ENCODE measurements around the gene RAI14. TPM values are rescaled to one million over a fixed set of nuclear protein-coding genes. Genes with fewer than 3 reads are reported as not detected.
"Not testable (repeated sequence)": the region's sequence is repeated elsewhere in the genome, so short reads cannot be mapped to it uniquely, and the experiment has no call there.

The RAI14 gene
- total RNA-seq, 2 experiments from 2014 or later: 1.1 to 2.3 TPM

DNA sequence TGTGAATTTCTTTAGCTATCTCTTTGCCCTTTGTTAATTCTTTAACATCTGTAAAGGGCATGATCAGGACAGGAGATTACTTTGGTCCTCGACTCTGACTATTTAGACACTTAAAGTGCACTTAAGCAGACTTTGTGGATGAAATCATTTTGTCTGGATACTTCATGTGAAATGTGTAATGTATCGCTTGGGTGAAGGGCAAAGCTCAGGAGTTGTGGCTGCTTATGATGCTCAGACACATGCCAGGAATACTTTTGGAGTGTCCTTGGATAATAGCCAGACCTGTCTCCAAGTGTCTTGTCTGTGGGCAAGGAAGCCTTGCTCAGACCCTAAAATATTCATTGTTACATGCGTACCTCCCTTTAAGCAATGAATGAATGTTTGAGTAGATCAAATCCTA lies 87.8 kb downstream of the RAI14 start:
- DNase-seq (no peak), ATAC-seq (no peak)
- TF ChIP-seq, protein P1, sequence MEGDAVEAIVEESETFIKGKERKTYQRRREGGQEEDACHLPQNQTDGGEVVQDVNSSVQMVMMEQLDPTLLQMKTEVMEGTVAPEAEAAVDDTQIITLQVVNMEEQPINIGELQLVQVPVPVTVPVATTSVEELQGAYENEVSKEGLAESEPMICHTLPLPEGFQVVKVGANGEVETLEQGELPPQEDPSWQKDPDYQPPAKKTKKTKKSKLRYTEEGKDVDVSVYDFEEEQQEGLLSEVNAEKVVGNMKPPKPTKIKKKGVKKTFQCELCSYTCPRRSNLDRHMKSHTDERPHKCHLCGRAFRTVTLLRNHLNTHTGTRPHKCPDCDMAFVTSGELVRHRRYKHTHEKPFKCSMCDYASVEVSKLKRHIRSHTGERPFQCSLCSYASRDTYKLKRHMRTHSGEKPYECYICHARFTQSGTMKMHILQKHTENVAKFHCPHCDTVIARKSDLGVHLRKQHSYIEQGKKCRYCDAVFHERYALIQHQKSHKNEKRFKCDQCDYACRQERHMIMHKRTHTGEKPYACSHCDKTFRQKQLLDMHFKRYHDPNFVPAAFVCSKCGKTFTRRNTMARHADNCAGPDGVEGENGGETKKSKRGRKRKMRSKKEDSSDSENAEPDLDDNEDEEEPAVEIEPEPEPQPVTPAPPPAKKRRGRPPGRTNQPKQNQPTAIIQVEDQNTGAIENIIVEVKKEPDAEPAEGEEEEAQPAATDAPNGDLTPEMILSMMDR (IDR thresholded peaks at IDR 0.05): no peak
- Mint-ChIP-seq H3K9me3 (no peaks in the 10 kb centered on the region), H3K27ac (no peak overlapping the region), H3K36me3 (ENCODE audit: low read depth) (no peaks in the 10 kb centered on the region), H3K27me3 (peaks cover 5% of the 10 kb centered on the region), H3K4me3 (no peak overlapping the region), H3K4me1 (ENCODE audit: low read depth) (no peaks in the 10 kb centered on the region)
- ChIA-PET POLR2A (no interaction called here), CTCF (no interaction called here)
- intact Hi-C loops (cut with micrococcal nuclease): no loop called here

GRCh38 chr5:34748431-34748830 lies 92.3 kb downstream of the RAI14 start:
- H3K9me3 Mint-ChIP-seq: no peaks in the 10 kb centered on the region
- TF ChIP-seq, protein P1 (IDR thresholded peaks at IDR 0.05): no peak
- no peak overlapping the region for H3K4me3 Mint-ChIP-seq
- H3K36me3 Mint-ChIP-seq (ENCODE audit: low read depth): no peaks in the 10 kb centered on the region
- intact Hi-C loops (cut with micrococcal nuclease): no loop called here
- H3K27ac Mint-ChIP-seq: no peak overlapping the region
- DNase-seq (no peak), ATAC-seq (no peak)
- peaks cover 3% of the 10 kb centered on the region for H3K27me3 Mint-ChIP-seq
- H3K4me1 Mint-ChIP-seq (ENCODE audit: low read depth): no peaks in the 10 kb centered on the region
- ChIA-PET POLR2A (interaction anchor here (0.7 kb wide), 1 partner anchor 134 kb away, joined by 4 read pairs; no protein-coding TSS in a partner anchor), CTCF (no interaction called here)

DNA sequence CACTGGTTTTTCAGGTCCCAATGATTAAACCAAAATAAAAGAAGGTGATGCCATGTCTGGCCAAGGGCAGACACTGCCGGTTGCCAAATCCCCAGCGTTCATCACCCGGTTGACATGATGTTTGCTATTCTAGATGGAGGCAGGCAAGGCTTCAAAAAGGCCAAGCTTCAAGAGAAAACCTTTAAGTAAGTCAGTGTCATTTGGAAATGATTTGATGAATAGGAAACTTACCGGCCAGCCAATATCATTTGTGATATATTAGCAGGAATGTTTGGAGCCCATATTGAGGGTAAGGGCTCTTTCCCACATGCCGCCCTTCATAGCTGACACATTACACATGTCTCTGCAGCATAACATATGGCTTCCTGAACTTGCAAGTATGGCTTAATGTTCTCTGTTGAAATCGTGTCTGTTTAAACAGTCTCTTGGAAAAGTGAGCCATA lies 93.3 kb downstream of the RAI14 start:
- Mint-ChIP-seq H3K36me3 (ENCODE audit: low read depth) (no peaks in the 10 kb centered on the region), H3K4me3 (no peak overlapping the region), H3K27ac (no peak overlapping the region), H3K27me3 (peaks cover 3% of the 10 kb centered on the region), H3K4me1 (ENCODE audit: low read depth) (no peaks in the 10 kb centered on the region), H3K9me3 (no peaks in the 10 kb centered on the region)
- CTCF ChIA-PET: no interaction called here
- intact Hi-C loops (cut with micrococcal nuclease): no loop called here
- TF ChIP-seq, protein P1 (IDR thresholded peaks at IDR 0.05): no peak
- POLR2A ChIA-PET: interaction anchor here (0.6 kb wide), 1 partner anchor 12 kb away, joined by 3 read pairs; no protein-coding TSS in a partner anchor
- ATAC-seq (no peak), DNase-seq (no peak)

GRCh38 chr5:34750206-34750605 lies 94.1 kb downstream of the RAI14 start:
- no peak for DNase-seq
- ChIA-PET CTCF (no interaction called here), POLR2A (no interaction called here)
- Mint-ChIP-seq H3K4me1 (ENCODE audit: low read depth) (no peaks in the 10 kb centered on the region), H3K36me3 (ENCODE audit: low read depth) (no peaks in the 10 kb centered on the region), H3K27me3 (peaks cover 3% of the 10 kb centered on the region), H3K4me3 (no peak overlapping the region), H3K9me3 (no peaks in the 10 kb centered on the region), H3K27ac (no peak overlapping the region)
- intact Hi-C loops (cut with micrococcal nuclease): no loop called here
- TF ChIP-seq, protein P1 (IDR thresholded peaks at IDR 0.05): no peak
- ATAC-seq: no peak

GRCh38 chr5:34751807-34752736 lies 95.9 kb downstream of the RAI14 start:
- ChIA-PET POLR2A (no interaction called here), CTCF (interaction anchor here (1.9 kb wide), 1 partner anchor 228 kb away, joined by 5 read pairs; no protein-coding TSS in a partner anchor)
- TF ChIP-seq, protein P1 (IDR thresholded peaks at IDR 0.05): no peak
- no peak overlapping the region for H3K4me3 Mint-ChIP-seq
- no peak overlapping the region for H3K27ac Mint-ChIP-seq
- no peaks in the 10 kb centered on the region for H3K4me1 Mint-ChIP-seq (ENCODE audit: low read depth)
- no peaks in the 10 kb centered on the region for H3K9me3 Mint-ChIP-seq
- peaks cover 4% of the 10 kb centered on the region for H3K27me3 Mint-ChIP-seq
- no peak for DNase-seq
- no peaks in the 10 kb centered on the region for H3K36me3 Mint-ChIP-seq (ENCODE audit: low read depth)
- no peak for ATAC-seq
- intact Hi-C loops (cut with micrococcal nuclease): no loop called here

DNA sequence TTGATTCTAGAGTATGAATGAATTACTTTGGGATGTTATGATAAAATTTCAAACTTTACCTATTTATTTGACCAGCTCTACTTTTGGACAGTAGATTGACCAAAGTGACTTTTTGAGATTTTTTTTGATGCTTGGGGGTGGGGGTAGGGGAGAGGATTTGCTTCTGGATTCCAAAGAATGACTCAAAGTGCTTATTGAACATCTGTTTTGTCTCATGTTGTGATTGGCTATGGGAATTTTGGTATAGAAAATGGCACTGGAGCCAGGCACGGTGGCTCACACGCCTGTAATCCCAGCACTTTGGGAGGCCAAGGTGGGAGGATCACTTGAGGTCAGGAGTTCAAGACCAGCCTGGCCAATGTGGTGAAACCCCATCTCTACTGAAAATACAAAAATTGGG lies 97.1 kb downstream of the RAI14 start:
- H3K27ac Mint-ChIP-seq; H3K4me1 Mint-ChIP-seq (ENCODE audit: low read depth); ATAC-seq; H3K36me3 Mint-ChIP-seq (ENCODE audit: low read depth); intact Hi-C loops (cut with micrococcal nuclease); H3K4me3 Mint-ChIP-seq; H3K27me3 Mint-ChIP-seq; H3K9me3 Mint-ChIP-seq; DNase-seq; POLR2A ChIA-PET: not testable (repeated sequence)
- CTCF ChIA-PET: interaction anchor here (1.9 kb wide), 1 partner anchor 230 kb away, joined by 5 read pairs; no protein-coding TSS in a partner anchor

Measured in activated CD8-positive, alpha-beta T cell treated with anti-CD3 and anti-CD28 coated beads for 36 hours (primary cell).